ENCODE results near the gene CABS1.

CABS1 gene

GRCh38 chr4:70360460-70360859, 25.7 kb downstream of the CABS1 start, which contains the start of gene SMR3A:
TSS of gene SMR3A (plus strand) at chr4:70360760. CDS start at chr4:70362116, 1,356 bp downstream.
- TF ChIP-seq MYC (IDR thresholded peaks at IDR 0.05; ENCODE audit: low read depth, low read length): no peak
- TF ChIP-seq, protein P1, sequence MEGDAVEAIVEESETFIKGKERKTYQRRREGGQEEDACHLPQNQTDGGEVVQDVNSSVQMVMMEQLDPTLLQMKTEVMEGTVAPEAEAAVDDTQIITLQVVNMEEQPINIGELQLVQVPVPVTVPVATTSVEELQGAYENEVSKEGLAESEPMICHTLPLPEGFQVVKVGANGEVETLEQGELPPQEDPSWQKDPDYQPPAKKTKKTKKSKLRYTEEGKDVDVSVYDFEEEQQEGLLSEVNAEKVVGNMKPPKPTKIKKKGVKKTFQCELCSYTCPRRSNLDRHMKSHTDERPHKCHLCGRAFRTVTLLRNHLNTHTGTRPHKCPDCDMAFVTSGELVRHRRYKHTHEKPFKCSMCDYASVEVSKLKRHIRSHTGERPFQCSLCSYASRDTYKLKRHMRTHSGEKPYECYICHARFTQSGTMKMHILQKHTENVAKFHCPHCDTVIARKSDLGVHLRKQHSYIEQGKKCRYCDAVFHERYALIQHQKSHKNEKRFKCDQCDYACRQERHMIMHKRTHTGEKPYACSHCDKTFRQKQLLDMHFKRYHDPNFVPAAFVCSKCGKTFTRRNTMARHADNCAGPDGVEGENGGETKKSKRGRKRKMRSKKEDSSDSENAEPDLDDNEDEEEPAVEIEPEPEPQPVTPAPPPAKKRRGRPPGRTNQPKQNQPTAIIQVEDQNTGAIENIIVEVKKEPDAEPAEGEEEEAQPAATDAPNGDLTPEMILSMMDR (IDR thresholded peaks at IDR 0.05; ENCODE audit: low read depth, low read length): no peak
- TF ChIP-seq POLR2A (IDR thresholded peaks at IDR 0.05; ENCODE audit: extremely low read depth, insufficient read length): no peak
- TF ChIP-seq MAX (IDR thresholded peaks at IDR 0.05; ENCODE audit: low read depth, low read length): no peak
- no peak for DNase-seq (ENCODE audit: low read depth)
- no peak within 1 kb of the TSS for H3K4me3 ChIP-seq (ENCODE audit: low read depth, low read length)

GRCh38 chr4:70364002-70364401, 29.2 kb downstream of the CABS1 start:
- no peak overlapping the region for H3K4me3 ChIP-seq (ENCODE audit: low read depth, low read length)
- TF ChIP-seq POLR2A (IDR thresholded peaks at IDR 0.05; ENCODE audit: extremely low read depth, insufficient read length) (no peak), MYC (IDR thresholded peaks at IDR 0.05; ENCODE audit: low read depth, low read length) (no peak), MAX (IDR thresholded peaks at IDR 0.05; ENCODE audit: low read depth, low read length) (no peak)
- TF ChIP-seq, protein P1 (IDR thresholded peaks at IDR 0.05; ENCODE audit: low read depth, low read length): no peak
- no peak for DNase-seq (ENCODE audit: low read depth)

DNA sequence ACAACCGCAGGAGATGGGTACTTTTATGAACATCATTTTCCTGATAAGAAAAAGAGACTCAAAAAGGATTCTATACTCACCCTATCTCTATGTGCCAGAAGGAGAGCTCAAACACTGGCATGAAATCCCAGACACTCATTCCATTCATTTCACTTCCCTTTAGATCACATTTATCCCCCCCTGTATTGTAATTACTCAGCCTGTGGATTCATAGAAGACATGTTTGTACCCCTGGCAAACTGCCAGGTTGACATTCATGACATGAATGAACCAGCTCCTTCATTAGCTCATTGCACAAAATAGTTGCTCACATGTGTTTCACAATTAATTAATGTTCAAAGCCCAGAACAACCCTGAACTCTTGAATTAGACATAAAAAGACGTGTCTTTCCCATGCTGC, 30.7 kb downstream of the CABS1 start:
- no peak for DNase-seq (ENCODE audit: low read depth)
- H3K4me3 ChIP-seq (ENCODE audit: low read depth, low read length): no peak overlapping the region
- TF ChIP-seq MAX (IDR thresholded peaks at IDR 0.05; ENCODE audit: low read depth, low read length) (no peak), MYC (IDR thresholded peaks at IDR 0.05; ENCODE audit: low read depth, low read length) (no peak), POLR2A (IDR thresholded peaks at IDR 0.05; ENCODE audit: extremely low read depth, insufficient read length) (no peak)
- TF ChIP-seq, protein P1 (IDR thresholded peaks at IDR 0.05; ENCODE audit: low read depth, low read length): no peak

DNA sequence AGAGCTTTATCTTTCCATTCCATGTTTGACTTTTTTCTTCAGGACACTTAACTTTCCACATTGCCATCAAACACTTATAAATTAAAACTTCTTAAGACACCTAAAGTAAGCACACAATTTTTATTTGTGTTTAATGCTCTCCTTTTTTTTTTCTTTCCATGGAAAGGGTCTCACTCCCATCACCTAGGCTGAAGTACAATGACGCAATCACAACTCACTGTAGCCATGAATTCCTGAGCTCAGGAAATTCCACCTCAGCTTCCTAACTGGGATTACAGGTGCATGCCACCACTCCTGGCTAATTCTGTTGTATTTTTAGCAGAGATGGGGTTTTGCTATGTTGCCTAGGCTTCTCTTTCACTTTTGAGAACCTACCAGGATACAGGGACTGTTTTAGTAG, 33.0 kb downstream of the CABS1 start:
- no peak overlapping the region for H3K4me3 ChIP-seq (ENCODE audit: low read depth, low read length)
- TF ChIP-seq POLR2A (IDR thresholded peaks at IDR 0.05; ENCODE audit: extremely low read depth, insufficient read length) (no peak), MAX (IDR thresholded peaks at IDR 0.05; ENCODE audit: low read depth, low read length) (no peak), MYC (IDR thresholded peaks at IDR 0.05; ENCODE audit: low read depth, low read length) (no peak)
- TF ChIP-seq, protein P1 (IDR thresholded peaks at IDR 0.05; ENCODE audit: low read depth, low read length): no peak
- DNase-seq (ENCODE audit: low read depth): no peak

DNA sequence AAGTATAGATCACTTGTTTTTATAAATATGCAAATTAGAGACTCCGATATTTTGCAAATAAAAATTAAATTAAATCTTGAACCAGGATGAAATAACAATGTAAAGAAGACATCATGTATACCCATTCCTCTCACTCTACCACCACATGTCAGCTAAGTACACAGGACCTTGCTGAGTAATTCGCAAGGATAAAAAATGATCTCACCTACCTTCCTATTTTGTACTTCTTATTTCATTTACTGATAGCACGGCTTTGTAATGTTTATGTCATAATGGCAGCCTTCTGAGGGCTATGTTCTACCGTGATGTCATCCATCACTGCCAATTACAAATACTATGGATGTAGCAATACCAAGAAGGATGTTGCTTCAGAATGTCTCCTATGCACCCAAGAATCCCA, 37.2 kb downstream of the CABS1 start:
- no peak for DNase-seq (ENCODE audit: low read depth)
- TF ChIP-seq MYC (IDR thresholded peaks at IDR 0.05; ENCODE audit: low read depth, low read length): no peak
- TF ChIP-seq MAX (IDR thresholded peaks at IDR 0.05; ENCODE audit: low read depth, low read length): no peak
- TF ChIP-seq POLR2A (IDR thresholded peaks at IDR 0.05; ENCODE audit: extremely low read depth, insufficient read length): no peak
- TF ChIP-seq, protein P1 (IDR thresholded peaks at IDR 0.05; ENCODE audit: low read depth, low read length): no peak

More for the DNA sequence above, 37.2 kb downstream of the CABS1 start:
- no peak overlapping the region for H3K4me3 ChIP-seq (ENCODE audit: low read depth, low read length)
